KG1 (cell line): ENCODE results near the gene ABCC8.
"Not testable (repeated sequence)": the region's sequence is repeated elsewhere in the genome, so short reads cannot be mapped to it uniquely, and the experiment has no call there.

ENCODE experiments used
- DNase-seq: peaks from one replicate; lab custom pipeline; 2025; lab: John Stamatoyannopoulos, UW

ABCC8 gene

GRCh38 chr11:17428261-17428660 is 48.4 kb downstream of the ABCC8 start:
- DNase-seq = no peak

- DNase-seq = not testable (repeated sequence)
Measured at GRCh38 chr11:17426233-17426632, 50.4 kb downstream of the ABCC8 start.

GRCh38 chr11:17423533-17424310 is 52.9 kb downstream of the ABCC8 start:
- DNase-seq = no peak

GRCh38 chr11:17421781-17422180 is 54.9 kb downstream of the ABCC8 start:
- DNase-seq = no peak

GRCh38 chr11:17418444-17419081 is 58.1 kb downstream of the ABCC8 start:
- no peak for DNase-seq

GRCh38 chr11:17416492-17416891 is 60.2 kb downstream of the ABCC8 start:
- DNase-seq = no peak

GRCh38 chr11:17415523-17416104 is 61.0 kb downstream of the ABCC8 start:
- no peak for DNase-seq

GRCh38 chr11:17414992-17415391 is 61.7 kb downstream of the ABCC8 start:
- no peak for DNase-seq

- no peak for DNase-seq
Measured at GRCh38 chr11:17414317-17414737, 62.3 kb downstream of the ABCC8 start.

GRCh38 chr11:17413414-17414316 is 63.0 kb downstream of the ABCC8 start:
- no peak for DNase-seq

GRCh38 chr11:17412488-17413180 is 64.0 kb downstream of the ABCC8 start:
- DNase-seq = no peak

- no peak for DNase-seq
Measured at GRCh38 chr11:17411418-17411817, 65.2 kb downstream of the ABCC8 start.

GRCh38 chr11:17410606-17411379 is 65.9 kb downstream of the ABCC8 start:
- DNase-seq = no peak

GRCh38 chr11:17408641-17409040 is 68.0 kb downstream of the ABCC8 start:
- no peak for DNase-seq

- DNase-seq = no peak
Measured at GRCh38 chr11:17408026-17408425, 68.6 kb downstream of the ABCC8 start.

- no peak for DNase-seq
Measured at GRCh38 chr11:17407575-17407974, 69.1 kb downstream of the ABCC8 start.

- no peak for DNase-seq
Measured at GRCh38 chr11:17406818-17407149, 69.9 kb downstream of the ABCC8 start.

- no peak for DNase-seq
Measured at GRCh38 chr11:17406082-17406817, 70.4 kb downstream of the ABCC8 start.

GRCh38 chr11:17405232-17406005 is 71.2 kb downstream of the ABCC8 start:
- no peak for DNase-seq
